Upper lobe of right lung (tissue), 1 donor: ENCODE data around the gene GPR35. TPM values are rescaled to one million over a fixed set of nuclear protein-coding genes. Genes with fewer than 3 reads are reported as not detected.

ENCODE experiments used
- ATAC-seq: fragments of 200-7000 bp; cut with Tn5 transposase; one replicate; pipeline ENCODE4 v1.9.1; 2020; ENCODE audit warnings: mild to moderate bottlenecking, moderate library complexity
- DNase-seq: peaks from one replicate; pipeline ENCODE4 v3.0.0-alpha.2; 2020
- H3K27ac ChIP-seq: fragments of 200-600 bp; one replicate; pipeline ENCODE4 v1.8.0; 2022
- H3K27me3 ChIP-seq: fragments of 200-600 bp; one replicate; pipeline ENCODE4 v1.8.0; 2022; ENCODE audit warnings: mild to moderate bottlenecking
- H3K36me3 ChIP-seq: fragments of 200-600 bp; one replicate; pipeline ENCODE4 v1.8.0; 2022
- H3K4me1 ChIP-seq: fragments of 200-600 bp; one replicate; pipeline ENCODE4 v1.8.0; 2022
- H3K4me3 ChIP-seq: fragments of 200-600 bp; one replicate; pipeline ENCODE4 v1.8.0; 2022; ENCODE audit warnings: mild to moderate bottlenecking
- H3K9me3 ChIP-seq: fragments of 200-600 bp; one replicate; pipeline ENCODE4 v1.8.0; 2022
- intact Hi-C: fragments of 100-400 bp; cut with DNase I; formaldehyde crosslinking; loops from one replicate; pipeline ENCODE4 v1.11.0; 2022
- total RNA-seq: library from RNA; stranded (reverse); fragmentation: NEBNext Ultra II Directional; extraction: Animal tissue kit (Norgen Biotek cat#: 25700); gene quantifications from one replicate; pipeline ENCODE4 v1.2.1, GENCODE V29; 2021
- TF ChIP-seq, protein P1 (sequence below): fragments of 200-600 bp; IDR thresholded peaks from one replicate; pipeline ENCODE4 v1.8.0; 2022; ENCODE audit warnings: antibody characterized with exemption
- donor health status: DM: no; HTN: yes; CAD: no; lungs with severe emphysema.

Gene GPR35
- total RNA-seq, 1 donor from 2014 or later = 3.4 TPM

DNA sequence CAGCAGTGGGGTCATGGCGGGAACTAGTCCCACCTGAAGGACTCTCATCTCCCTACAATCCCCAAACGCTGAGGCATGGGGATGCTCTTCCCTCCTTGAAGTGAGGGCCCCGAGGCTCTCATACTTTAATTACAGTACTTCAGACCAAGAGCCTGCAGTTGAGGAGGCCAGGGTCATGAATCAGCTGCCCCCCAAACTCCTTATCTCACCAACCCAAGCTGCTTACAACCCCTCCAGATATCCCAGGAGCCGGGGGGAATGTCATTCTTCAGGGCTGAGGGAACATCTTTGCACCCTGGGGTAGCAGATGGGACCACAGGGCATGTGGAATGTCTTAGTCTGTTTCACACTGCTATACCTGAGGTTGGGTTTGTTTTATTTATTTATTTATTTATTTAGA, 41.5 kb upstream of the GPR35 start:
- H3K4me1 ChIP-seq = peaks cover 51% of the 10 kb centered on the region
- intact Hi-C loops = no loop called here
- no peaks in the 10 kb centered on the region for H3K27me3 ChIP-seq
- H3K4me3 ChIP-seq = no peak overlapping the region
- no peaks in the 10 kb centered on the region for H3K36me3 ChIP-seq
- no peak overlapping the region for H3K27ac ChIP-seq
- no peaks in the 10 kb centered on the region for H3K9me3 ChIP-seq
- DNase-seq = no peak
- TF ChIP-seq, protein P1, sequence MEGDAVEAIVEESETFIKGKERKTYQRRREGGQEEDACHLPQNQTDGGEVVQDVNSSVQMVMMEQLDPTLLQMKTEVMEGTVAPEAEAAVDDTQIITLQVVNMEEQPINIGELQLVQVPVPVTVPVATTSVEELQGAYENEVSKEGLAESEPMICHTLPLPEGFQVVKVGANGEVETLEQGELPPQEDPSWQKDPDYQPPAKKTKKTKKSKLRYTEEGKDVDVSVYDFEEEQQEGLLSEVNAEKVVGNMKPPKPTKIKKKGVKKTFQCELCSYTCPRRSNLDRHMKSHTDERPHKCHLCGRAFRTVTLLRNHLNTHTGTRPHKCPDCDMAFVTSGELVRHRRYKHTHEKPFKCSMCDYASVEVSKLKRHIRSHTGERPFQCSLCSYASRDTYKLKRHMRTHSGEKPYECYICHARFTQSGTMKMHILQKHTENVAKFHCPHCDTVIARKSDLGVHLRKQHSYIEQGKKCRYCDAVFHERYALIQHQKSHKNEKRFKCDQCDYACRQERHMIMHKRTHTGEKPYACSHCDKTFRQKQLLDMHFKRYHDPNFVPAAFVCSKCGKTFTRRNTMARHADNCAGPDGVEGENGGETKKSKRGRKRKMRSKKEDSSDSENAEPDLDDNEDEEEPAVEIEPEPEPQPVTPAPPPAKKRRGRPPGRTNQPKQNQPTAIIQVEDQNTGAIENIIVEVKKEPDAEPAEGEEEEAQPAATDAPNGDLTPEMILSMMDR = no peak
- ATAC-seq = no peak

GRCh38 chr2:240584486-240585031, 40.7 kb upstream of the GPR35 start:
- no peaks in the 10 kb centered on the region for H3K9me3 ChIP-seq
- DNase-seq (peak; percentile 46), ATAC-seq (no peak)
- no peak overlapping the region for H3K27ac ChIP-seq
- peaks cover 1% of the 10 kb centered on the region for H3K36me3 ChIP-seq
- peaks cover 43% of the 10 kb centered on the region for H3K4me1 ChIP-seq
- TF ChIP-seq, protein P1 = no peak
- no peak overlapping the region for H3K4me3 ChIP-seq
- no peaks in the 10 kb centered on the region for H3K27me3 ChIP-seq
- intact Hi-C loops = no loop called here

DNA sequence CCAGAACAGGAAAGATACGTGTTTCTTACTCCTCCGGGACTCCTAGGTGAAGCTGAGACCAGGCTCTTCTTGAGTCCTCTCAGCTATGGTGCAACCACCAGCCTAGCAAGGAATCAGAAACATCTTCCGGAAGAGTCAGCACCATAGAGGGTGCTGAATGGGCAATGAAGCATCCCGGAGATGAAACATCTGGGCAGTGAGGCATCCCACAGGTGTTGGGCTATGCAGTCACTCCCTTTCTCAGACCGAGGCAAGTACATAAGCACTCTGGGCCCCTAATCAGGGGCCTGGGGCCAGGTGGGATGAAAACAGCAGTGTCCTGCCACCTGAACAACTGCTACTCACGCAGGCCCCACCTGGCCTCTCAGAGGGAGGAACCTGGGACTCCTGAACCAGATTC, 40.2 kb upstream of the GPR35 start:
- H3K36me3 ChIP-seq = peaks cover 6% of the 10 kb centered on the region
- H3K9me3 ChIP-seq = no peaks in the 10 kb centered on the region
- H3K27me3 ChIP-seq = no peaks in the 10 kb centered on the region
- H3K4me1 ChIP-seq = peaks cover 38% of the 10 kb centered on the region
- intact Hi-C loops = no loop called here
- peak overlapping the region; percentile 94 for H3K27ac ChIP-seq
- H3K4me3 ChIP-seq = peak overlapping the region; percentile 72
- DNase-seq (peak; percentile 26), ATAC-seq (no peak)
- TF ChIP-seq, protein P1 = no peak

DNA sequence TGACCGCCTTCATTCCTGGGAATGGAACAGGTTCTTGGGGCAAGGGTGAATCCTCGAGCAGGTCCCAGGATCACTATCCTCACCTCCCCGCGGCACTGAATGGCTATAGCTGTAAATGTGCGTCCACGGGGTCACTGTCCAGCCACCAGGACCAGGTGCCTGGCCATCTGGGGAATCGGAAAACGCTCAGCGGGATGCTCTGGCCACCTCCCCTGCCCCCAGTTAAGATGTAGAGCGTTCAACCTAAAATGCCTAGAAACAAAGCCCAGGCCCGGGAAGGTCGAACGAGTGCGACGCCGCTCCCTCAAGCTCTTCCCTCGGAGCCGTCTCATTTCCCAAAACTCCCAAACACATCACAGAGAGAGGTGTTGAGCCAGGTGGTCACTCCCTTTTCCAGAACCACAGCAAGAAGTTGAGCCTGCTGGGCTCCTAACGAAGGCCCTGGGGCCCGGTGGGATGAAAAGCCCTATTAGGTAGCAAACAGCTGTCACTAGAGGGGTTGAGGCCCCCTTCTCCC, 39.5 kb upstream of the GPR35 start:
- Histone ChIP-seq H3K36me3 (peaks cover 11% of the 10 kb centered on the region), H3K27me3 (no peaks in the 10 kb centered on the region), H3K4me1 (peaks cover 31% of the 10 kb centered on the region), H3K4me3 (peak overlapping the region; percentile 72), H3K9me3 (no peaks in the 10 kb centered on the region), H3K27ac (peak overlapping the region; percentile 94)
- TF ChIP-seq, protein P1 = no peak
- ATAC-seq (no peak), DNase-seq (peak; percentile 48)
- intact Hi-C loops = no loop called here

- peaks cover 18% of the 10 kb centered on the region for H3K36me3 ChIP-seq
- H3K9me3 ChIP-seq = no peaks in the 10 kb centered on the region
- ATAC-seq (peak; percentile 97), DNase-seq (peak; percentile 100)
- intact Hi-C loops = no loop called here
- H3K27ac ChIP-seq = peak within 1 kb of the TSS; percentile 94
- peak within 1 kb of the TSS; percentile 72 for H3K4me3 ChIP-seq
- TF ChIP-seq, protein P1 = no peak
- H3K4me1 ChIP-seq = peaks cover 30% of the 10 kb centered on the region
- H3K27me3 ChIP-seq = no peaks in the 10 kb centered on the region
These were observed 38.9 kb upstream of the GPR35 start, which contains the start of gene CAPN10 for GRCh38 chr2:240586198-240586918. CAPN10 (plus strand) TSS chr2:240586734; CDS start chr2:240586912, 178 bp downstream.
